Endodermal cell (in vitro differentiated cells): ENCODE measurements around the gene DNAH8. TPM values are rescaled to one million over a fixed set of nuclear protein-coding genes. Genes with fewer than 3 reads are reported as not detected.

Source experiments
- DNase-seq: peaks from one replicate; pipeline ENCODE4 v3.0.0-alpha.2; 2017
- H3K27ac ChIP-seq: 2 replicates; pipeline ENCODE4 v1.5.1; 2013; ENCODE audit warnings: mild to moderate bottlenecking, low read depth, low read length, moderate library complexity
- H3K27me3 ChIP-seq: 2 replicates; pipeline ENCODE4 v1.6.1; 2013; ENCODE audit warnings: mild to moderate bottlenecking, low read length, moderate library complexity; ENCODE audit not compliant: insufficient read depth, control insufficient read depth, poor library complexity, severe bottlenecking
- H3K36me3 ChIP-seq: 2 replicates; pipeline ENCODE4 v1.7.0; 2013; ENCODE audit warnings: mild to moderate bottlenecking, low read length, moderate library complexity; ENCODE audit not compliant: control insufficient read depth, insufficient read depth
- H3K4me1 ChIP-seq: one replicate; pipeline ENCODE4 v1.7.0; 2013; ENCODE audit warnings: low read length; ENCODE audit not compliant: control insufficient read depth, insufficient read depth
- H3K4me3 ChIP-seq: 2 replicates; pipeline ENCODE4 v1.5.1; 2013; ENCODE audit warnings: mild to moderate bottlenecking, low read length, moderate library complexity
- H3K9ac ChIP-seq: 2 replicates; pipeline ENCODE4 v1.6.1; 2013; ENCODE audit warnings: mild to moderate bottlenecking, low read length, moderate library complexity; ENCODE audit not compliant: poor library complexity, severe bottlenecking; ENCODE audit errors: extremely low read depth
- H3K9me3 ChIP-seq: 2 replicates; pipeline ENCODE4 v1.6.1; 2013; ENCODE audit warnings: mild to moderate bottlenecking, low read length, moderate library complexity; ENCODE audit not compliant: control insufficient read depth
- H3K27ac Mint-ChIP-seq: 2 replicates; pipeline ENCODE4 v1.8.0; 2020; ENCODE audit warnings: mixed read lengths
- H3K27me3 Mint-ChIP-seq: 2 replicates; pipeline ENCODE4 v1.8.0; 2021; ENCODE audit warnings: mild to moderate bottlenecking, mixed read lengths; ENCODE audit not compliant: insufficient read depth
- H3K36me3 Mint-ChIP-seq: 2 replicates; pipeline ENCODE4 v1.8.0; 2020; ENCODE audit warnings: low read depth, mixed read lengths
- H3K4me1 Mint-ChIP-seq: 2 replicates; pipeline ENCODE4 v1.8.0; 2020; ENCODE audit warnings: mixed read lengths
- H3K4me3 Mint-ChIP-seq: 2 replicates; pipeline ENCODE4 v1.8.0; 2020; ENCODE audit warnings: mild to moderate bottlenecking, moderate library complexity, mixed read lengths
- H3K9me3 Mint-ChIP-seq: 2 replicates; pipeline ENCODE4 v1.8.0; 2020; ENCODE audit warnings: mild to moderate bottlenecking, mixed read lengths
- CTCF ChIP-seq: fragments of 200-600 bp; sonication (generic); conservative IDR thresholded peaks from 2 replicates; pipeline ENCODE4 v1.5.0; 2021; ENCODE audit warnings: antibody characterized with exemption, mild to moderate bottlenecking
- WGBS, 2 experiments: methylation state at CpG; one replicate each; pipeline versions ENCODE4 v1.1.5 to v1.1.7; 2013; ENCODE audit warnings: missing lambda C conversion rate in 2 of 2, mixed read lengths in 1 of 2; ENCODE audit not compliant: insufficient coverage in 1 of 2, insufficient read length in 1 of 2; 5-methylcytosine and 5-hydroxymethylcytosine counted together
- total RNA-seq, 2 donors: library from RNA; stranded (reverse); fragmentation: NEBNext Ultra II Directional in 1 of 2; extraction: Animal tissue kit (Norgen Biotek cat#: 25700) in 1 of 2; gene quantifications; 2 replicates in 1 of 2; 3 replicates in 1 of 2; pipeline ENCODE4 v1.2.1, GENCODE V29; 2021

Gene DNAH8
- total RNA-seq, 2 donors from 2014 or later = not detected

GRCh38 chr6:39072830-39073229, 357.7 kb downstream of the DNAH8 start:
- H3K9me3 Mint-ChIP-seq = peaks cover 3% of the 10 kb centered on the region

GRCh38 chr6:39073471-39074355, 358.6 kb downstream of the DNAH8 start:
- Histone ChIP-seq H3K4me3 (no peak overlapping the region), H3K9ac (no peak overlapping the region), H3K9me3 (no peaks in the 10 kb centered on the region), H3K27me3 (peaks cover 44% of the 10 kb centered on the region), H3K36me3 (no peaks in the 10 kb centered on the region), H3K27ac (no peak overlapping the region), H3K4me1 (peaks cover 5% of the 10 kb centered on the region)
- H3K27me3 Mint-ChIP-seq = peaks cover 84% of the 10 kb centered on the region
- DNase-seq = peak; percentile 49
- WGBS, 2 experiments = 91 to 96% methylated on average over 11 to 17 of the region's 17 CpGs
- no peak overlapping the region for H3K27ac Mint-ChIP-seq
- H3K4me1 Mint-ChIP-seq = peaks cover 18% of the 10 kb centered on the region
- peak; percentile 8 for TF ChIP-seq CTCF
- H3K4me3 Mint-ChIP-seq = no peak overlapping the region
- H3K36me3 Mint-ChIP-seq = no peaks in the 10 kb centered on the region
- H3K9me3 Mint-ChIP-seq = peaks cover 3% of the 10 kb centered on the region

More at GRCh38 chr6:39072830-39073229, 357.7 kb downstream of the DNAH8 start:
- no peaks in the 10 kb centered on the region for H3K36me3 Mint-ChIP-seq
- no peak overlapping the region for H3K27ac Mint-ChIP-seq
- peaks cover 5% of the 10 kb centered on the region for H3K4me1 ChIP-seq
- no peak for TF ChIP-seq CTCF
- WGBS, 2 experiments = 93 to 99% methylated on average over 5 to 9 of the region's 9 CpGs
- H3K4me1 Mint-ChIP-seq = peaks cover 18% of the 10 kb centered on the region
- H3K4me3 ChIP-seq = no peak overlapping the region
- no peak overlapping the region for H3K27ac ChIP-seq
- H3K9me3 ChIP-seq = no peaks in the 10 kb centered on the region
- H3K4me3 Mint-ChIP-seq = no peak overlapping the region
- H3K9ac ChIP-seq = no peak overlapping the region
- H3K27me3 Mint-ChIP-seq = peaks cover 85% of the 10 kb centered on the region
- no peaks in the 10 kb centered on the region for H3K36me3 ChIP-seq
- peaks cover 42% of the 10 kb centered on the region for H3K27me3 ChIP-seq
- peak; percentile 36 for DNase-seq

GRCh38 chr6:39074486-39074885, 359.4 kb downstream of the DNAH8 start:
- Histone ChIP-seq H3K27me3 (peaks cover 51% of the 10 kb centered on the region), H3K9ac (no peak overlapping the region), H3K4me3 (no peak overlapping the region), H3K4me1 (peaks cover 5% of the 10 kb centered on the region), H3K9me3 (no peaks in the 10 kb centered on the region), H3K27ac (no peak overlapping the region), H3K36me3 (no peaks in the 10 kb centered on the region)
- Mint-ChIP-seq H3K27ac (no peak overlapping the region), H3K4me3 (no peak overlapping the region), H3K27me3 (peaks cover 87% of the 10 kb centered on the region), H3K4me1 (peaks cover 18% of the 10 kb centered on the region), H3K9me3 (peaks cover 3% of the 10 kb centered on the region), H3K36me3 (no peaks in the 10 kb centered on the region)
- 91 to 97% methylated on average over 8 to 9 of the region's 9 CpGs for WGBS, 2 experiments
- no peak for TF ChIP-seq CTCF
- DNase-seq = peak; percentile 51
